ENCODE results near the gene FGFR1OP2.
"Not testable (repeated sequence)": the region's sequence is repeated elsewhere in the genome, so short reads cannot be mapped to it uniquely, and the experiment has no call there.

The FGFR1OP2 gene

GRCh38 chr12:26941215-26941594 is 2.9 kb downstream of the FGFR1OP2 start:
- DNase-seq (ENCODE audit: low read depth): peak; percentile 33

- no peak for DNase-seq (ENCODE audit: low read depth)
Measured at GRCh38 chr12:26948309-26948708, 10.0 kb downstream of the FGFR1OP2 start.

DNA sequence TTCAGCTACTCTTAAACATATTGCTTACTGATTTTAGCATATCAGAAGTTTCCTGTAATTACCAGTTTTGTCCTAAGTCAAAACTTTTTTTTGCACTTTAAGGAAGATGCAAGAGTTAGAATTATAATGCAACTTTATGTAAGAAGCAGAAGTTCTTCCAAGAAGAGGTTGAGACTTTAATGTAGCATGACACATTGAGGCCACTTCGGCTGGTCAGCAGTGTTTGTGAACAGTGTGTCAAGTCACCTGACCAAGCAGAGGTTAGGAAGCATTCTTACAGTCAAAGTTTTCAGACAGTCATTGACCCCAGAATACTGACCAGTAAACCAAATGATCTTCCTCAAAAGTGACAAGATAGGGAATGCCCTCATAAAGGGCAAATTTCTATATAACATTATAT is 15.2 kb downstream of the FGFR1OP2 start:
- DNase-seq (ENCODE audit: low read depth): peak; percentile 35

DNA sequence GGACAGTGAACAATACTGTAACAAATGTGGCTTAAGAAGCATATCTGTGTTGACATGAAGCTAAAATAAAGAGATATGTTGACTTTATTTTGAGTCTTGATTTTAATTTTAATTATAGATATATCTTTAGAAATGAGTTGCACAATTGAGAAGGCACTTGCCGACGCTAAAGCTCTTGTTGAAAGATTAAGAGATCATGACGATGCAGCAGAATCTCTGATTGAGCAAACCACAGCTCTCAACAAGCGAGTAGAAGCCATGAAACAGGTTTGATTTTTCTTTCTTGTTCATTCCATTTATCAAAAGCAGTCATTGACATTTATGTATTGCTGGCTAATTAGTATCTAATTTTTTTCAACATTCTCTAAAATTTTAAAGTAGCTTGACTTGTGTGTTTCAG is 15.8 kb downstream of the FGFR1OP2 start:
- DNase-seq (ENCODE audit: low read depth): no peak

DNA sequence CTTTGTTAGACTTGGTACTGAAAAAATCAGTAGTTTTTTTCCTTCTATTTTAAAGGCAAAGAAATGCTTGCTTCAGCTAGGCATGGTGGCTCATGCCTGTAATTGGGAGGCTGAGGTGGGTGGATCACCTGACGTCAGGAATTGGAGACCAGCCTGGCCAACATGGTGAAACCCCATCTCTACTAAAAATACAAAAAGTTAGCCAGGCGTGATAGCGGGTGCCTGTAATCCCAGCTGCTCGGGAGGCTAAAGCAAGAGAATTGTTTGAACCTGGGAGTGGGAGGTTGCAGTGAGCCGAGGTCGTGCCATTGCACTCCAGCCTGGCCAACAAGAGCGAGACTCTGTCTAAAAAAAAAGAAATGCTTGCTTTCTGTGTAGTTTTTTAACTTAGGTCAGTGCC is 23.1 kb downstream of the FGFR1OP2 start:
- DNase-seq (ENCODE audit: low read depth): not testable (repeated sequence)

- no peak for DNase-seq (ENCODE audit: low read depth)
Measured at GRCh38 chr12:26961803-26962202, 23.5 kb downstream of the FGFR1OP2 start.

GRCh38 chr12:26963413-26963812 is 25.1 kb downstream of the FGFR1OP2 start:
- DNase-seq (ENCODE audit: low read depth): peak; percentile 46

- DNase-seq (ENCODE audit: low read depth): no peak
Measured at GRCh38 chr12:26966842-26967241, 28.6 kb downstream of the FGFR1OP2 start.

DNA sequence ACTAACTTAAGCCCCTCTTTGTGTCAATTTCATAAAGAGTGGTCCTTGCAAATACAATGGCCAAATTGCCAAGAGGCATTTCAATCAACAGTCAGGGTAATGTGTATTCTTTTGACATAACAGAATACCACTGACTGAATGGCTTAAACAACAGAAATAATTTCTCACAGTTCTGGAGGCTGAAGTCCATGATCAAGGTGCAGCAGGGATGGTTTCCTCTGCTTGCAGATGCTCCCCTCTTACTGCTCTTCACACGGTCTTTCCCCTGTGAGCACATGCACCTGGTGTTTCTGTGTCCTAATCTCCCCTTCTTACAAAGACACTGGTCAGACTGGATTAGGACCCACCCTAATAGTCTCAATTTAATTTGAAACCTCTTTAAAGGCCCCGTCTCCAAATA is 31.9 kb downstream of the FGFR1OP2 start:
- DNase-seq (ENCODE audit: low read depth): no peak

GRCh38 chr12:26971963-26972362 is 33.7 kb downstream of the FGFR1OP2 start:
- no peak for DNase-seq (ENCODE audit: low read depth)

- DNase-seq (ENCODE audit: low read depth): no peak
Measured at GRCh38 chr12:26976687-26977086, 38.4 kb downstream of the FGFR1OP2 start.

- DNase-seq (ENCODE audit: low read depth): no peak
Measured at GRCh38 chr12:26978801-26979200, 40.5 kb downstream of the FGFR1OP2 start.

DNA sequence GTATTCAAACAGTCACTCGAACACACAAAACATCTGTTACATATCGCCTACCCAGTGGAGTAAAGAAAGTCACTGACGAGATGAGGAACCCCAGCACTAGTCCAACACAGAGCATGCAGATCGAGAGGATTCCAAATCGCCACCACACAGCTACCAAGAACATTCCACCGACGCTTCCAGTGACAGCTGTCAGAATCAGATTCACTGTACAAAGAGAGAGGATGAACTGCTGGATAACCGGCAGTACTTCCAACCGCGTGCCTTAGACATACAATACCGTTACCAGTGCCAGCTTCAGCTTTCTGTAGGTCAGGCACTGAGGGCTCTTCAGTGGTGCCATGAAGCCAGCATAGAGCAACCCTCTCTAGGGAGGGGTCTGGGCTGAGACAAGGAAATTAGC is 41.5 kb downstream of the FGFR1OP2 start:
- no peak for DNase-seq (ENCODE audit: low read depth)

GRCh38 chr12:26982866-26983265 is 44.6 kb downstream of the FGFR1OP2 start:
- no peak for DNase-seq (ENCODE audit: low read depth)

GRCh38 chr12:26987634-26988424 is 49.6 kb downstream of the FGFR1OP2 start:
- DNase-seq (ENCODE audit: low read depth): peak; percentile 17

- no peak for DNase-seq (ENCODE audit: low read depth)
Measured at GRCh38 chr12:26988703-26989102, 50.4 kb downstream of the FGFR1OP2 start.

DNA sequence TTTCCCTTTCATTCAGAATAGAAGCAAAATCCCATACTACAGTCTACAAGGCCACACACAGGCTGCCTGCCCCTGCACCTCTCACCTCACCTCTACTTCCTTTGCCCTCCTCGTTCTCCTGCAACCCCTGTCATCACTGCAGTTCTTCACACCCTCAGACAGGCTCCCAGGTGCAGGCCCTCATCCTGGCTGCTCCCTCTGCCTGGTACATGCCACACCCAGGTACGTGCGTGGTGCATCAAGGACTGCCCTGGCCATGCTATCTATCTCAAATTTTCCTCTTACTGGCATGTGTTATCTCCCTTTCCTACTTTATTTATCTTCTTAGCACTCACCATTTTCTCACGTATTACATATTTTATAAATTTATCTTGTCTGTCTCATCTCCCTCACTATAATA is 51.6 kb downstream of the FGFR1OP2 start:
- DNase-seq (ENCODE audit: low read depth): no peak

DNA sequence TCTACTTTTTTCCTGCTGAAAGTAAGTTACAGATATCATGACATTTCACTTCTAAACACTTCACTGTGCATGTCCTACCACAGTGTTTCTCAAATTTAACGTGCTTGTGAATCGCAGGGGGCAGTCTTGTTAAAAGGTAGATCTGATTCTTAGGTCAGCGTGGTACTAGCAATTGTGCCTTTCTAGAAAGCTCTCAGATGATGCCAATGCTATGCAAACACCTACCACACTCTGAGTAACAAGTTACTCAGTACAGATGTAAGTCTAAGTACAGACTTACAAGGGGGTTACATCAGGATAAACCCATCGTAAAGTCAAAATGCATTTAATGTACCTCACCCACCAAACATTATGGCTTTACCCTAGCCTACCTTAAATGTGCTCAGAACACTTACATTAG is 53.6 kb downstream of the FGFR1OP2 start:
- DNase-seq (ENCODE audit: low read depth): no peak

DNA sequence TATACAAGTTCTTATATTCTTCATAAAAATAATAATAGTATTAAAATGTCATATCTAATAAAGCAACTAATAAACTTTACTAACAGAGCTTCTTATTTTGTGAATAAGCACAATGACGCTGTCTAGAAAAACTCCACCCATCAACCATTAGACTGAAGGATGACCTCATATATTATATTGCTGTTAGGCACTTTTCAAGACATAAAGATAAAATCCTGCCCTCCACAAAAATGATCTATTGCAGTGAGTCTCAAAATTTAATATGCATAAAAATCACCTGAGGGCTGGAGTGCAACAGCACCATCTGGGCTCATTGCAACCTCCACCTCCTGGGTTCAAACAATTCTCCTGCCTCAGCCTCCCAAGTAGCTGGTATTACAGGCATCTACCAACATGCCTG is 55.8 kb downstream of the FGFR1OP2 start:
- no peak for DNase-seq (ENCODE audit: low read depth)

- no peak for DNase-seq (ENCODE audit: low read depth)
Measured at GRCh38 chr12:26995706-26996105, 57.4 kb downstream of the FGFR1OP2 start.

DNA sequence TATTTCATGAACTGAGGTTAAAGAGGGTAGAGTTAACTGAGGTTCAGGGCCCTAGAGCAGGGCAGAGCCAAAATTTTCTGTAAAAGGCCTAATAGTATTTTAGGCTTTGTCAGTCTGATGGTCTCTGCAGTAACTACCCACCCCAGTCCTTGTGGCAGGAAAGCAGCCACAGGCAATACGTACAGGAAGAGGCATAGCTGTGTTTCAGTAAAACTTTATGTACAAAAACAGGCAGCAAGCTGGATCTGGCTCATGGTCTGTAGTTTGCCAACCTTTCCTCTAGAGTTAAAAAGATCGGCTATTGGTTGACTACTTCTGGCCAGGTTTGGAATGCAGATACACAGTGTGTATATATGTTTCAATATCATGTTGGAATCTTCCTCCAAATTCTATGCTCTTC is 58.7 kb downstream of the FGFR1OP2 start:
- no peak for DNase-seq (ENCODE audit: low read depth)

- DNase-seq (ENCODE audit: low read depth): no peak
Measured at GRCh38 chr12:27000961-27001360, 62.7 kb downstream of the FGFR1OP2 start.

DNA sequence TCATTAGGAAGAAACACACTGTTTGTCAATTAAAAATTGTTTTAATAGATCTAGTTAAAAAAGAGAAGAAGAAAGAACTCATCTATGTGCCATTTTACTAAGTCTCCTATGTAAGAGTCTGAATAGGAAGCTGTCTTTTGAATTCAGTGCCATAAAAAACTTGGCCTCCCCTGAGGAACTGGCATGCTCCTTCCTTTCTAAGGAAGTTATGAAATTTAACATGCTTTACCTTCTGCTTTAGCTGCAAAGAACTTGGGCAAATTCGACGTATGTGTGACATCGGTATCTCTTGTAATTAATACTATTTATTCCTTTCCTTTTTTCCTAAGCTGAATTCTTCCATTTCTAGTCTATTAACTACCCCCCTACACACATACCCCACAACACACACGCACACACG is 63.4 kb downstream of the FGFR1OP2 start:
- DNase-seq (ENCODE audit: low read depth): no peak

DNA sequence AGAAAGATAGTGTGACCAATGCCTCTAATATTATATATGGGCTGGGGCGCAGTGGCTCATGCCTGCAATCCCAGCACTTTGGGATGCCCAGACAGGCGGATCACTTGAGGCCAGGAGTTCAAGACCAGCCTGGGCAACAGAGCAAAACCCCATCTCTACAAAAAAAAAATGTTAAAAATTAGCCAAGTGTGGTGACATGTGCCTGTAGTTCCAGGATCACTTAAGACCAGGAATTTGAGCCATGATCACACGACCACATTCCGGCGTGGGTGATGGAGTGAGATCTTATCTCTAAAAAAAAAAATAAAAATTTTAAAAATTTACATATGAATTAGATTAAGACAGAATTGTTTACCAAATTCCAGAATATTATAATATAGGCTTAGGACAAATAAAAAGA is 63.9 kb downstream of the FGFR1OP2 start:
- no peak for DNase-seq (ENCODE audit: low read depth)
